ENCODE data around the gene POU2AF2. TPM values are rescaled to one million over a fixed set of nuclear protein-coding genes. Genes with fewer than 3 reads are reported as not detected.

POU2AF2 gene
- polyA plus RNA-seq, 2 of the 4 experiments (the other 2 are of a cell fraction): not detected

- DNase-seq (ENCODE audit: low read depth in 1 of 2, low spot score in 1 of 2) (no peak), ATAC-seq (peak; percentile 80 to 85), FAIRE-seq (no peak)
- H3K4me1 ChIP-seq: no peaks in the 10 kb centered on the region
- no peaks in the 10 kb centered on the region for H3K9me3 ChIP-seq
- 37% methylated on average over 6 of the region's 6 CpGs for WGBS (ENCODE audit: missing lambda C conversion rate)
- H3K4me2 ChIP-seq: peak overlapping the region; percentile 67
- POLR2A ChIA-PET: no interaction called here
- H3K4me3 ChIP-seq: no peak overlapping the region; the same call in 2 of the 3 replicates
- CTCF ChIA-PET: interaction anchor here (0.8 to 3.9 kb wide), 19 partner anchors 8 to 1029 kb away, joined by 3 to 18 read pairs (median 4); no protein-coding TSS in a partner anchor
- no peak overlapping the region for H3K27ac ChIP-seq
- TF ChIP-seq HEYL (CRISPR knock-in tag; IDR thresholded peaks at IDR 0.05) (no peak), PBX3 (IDR thresholded peaks at IDR 0.05) (no peak), FOSB (CRISPR knock-in tag; IDR thresholded peaks at IDR 0.05) (no peak), ZSCAN20 (CRISPR knock-in tag; IDR thresholded peaks at IDR 0.05) (no peak), PHF8 (IDR thresholded peaks at IDR 0.05; ENCODE audit: borderline replicate concordance, low read depth) (no peak), NFE2L2 (conservative IDR thresholded peaks at IDR 0.05; ENCODE audit: low read length) (no peak), EHMT2 (IDR thresholded peaks at IDR 0.05; ENCODE audit: low read depth) (no peak), SMC3 (IDR thresholded peaks at IDR 0.05) (no peak), TP53 (CRISPR knock-in tag; IDR thresholded peaks at IDR 0.05) (no peak), CHD2 (IDR thresholded peaks at IDR 0.05; ENCODE audit: low read length, partially characterized antibody) (no peak), HMGXB4 (CRISPR knock-in tag; IDR thresholded peaks at IDR 0.05; ENCODE audit: borderline replicate concordance) (no peak), HOXB5 (CRISPR knock-in tag; IDR thresholded peaks at IDR 0.05) (no peak), RFX5 (IDR thresholded peaks at IDR 0.05) (no peak)
Observed at GRCh38 chr11:111230122-111230465, 15.4 kb upstream of the POU2AF2 start.

- no peak overlapping the region for H3K4me3 ChIP-seq
- no peak for FAIRE-seq
- WGBS (ENCODE audit: missing lambda C conversion rate): 68% methylated on average over 3 of the region's 3 CpGs
- no peak for TF ChIP-seq MYC (IDR thresholded peaks at IDR 0.05; ENCODE audit: borderline replicate concordance, low read length)
- TF ChIP-seq SMC3 (IDR thresholded peaks at IDR 0.05): no peak
- no peak for TF ChIP-seq TFCP2L1 (CRISPR knock-in tag; IDR thresholded peaks at IDR 0.05)
- no peak for TF ChIP-seq JUN (IDR thresholded peaks at IDR 0.05)
- no peak for TF ChIP-seq FOSB (CRISPR knock-in tag; IDR thresholded peaks at IDR 0.05)
- TF ChIP-seq RARB (CRISPR knock-in tag; IDR thresholded peaks at IDR 0.05): no peak
- no peak for TF ChIP-seq CBX8 (IDR thresholded peaks at IDR 0.05)
- TF ChIP-seq HEYL (CRISPR knock-in tag; IDR thresholded peaks at IDR 0.05): no peak
- TF ChIP-seq ATOH8 (CRISPR knock-in tag; IDR thresholded peaks at IDR 0.05; ENCODE audit: low read depth): no peak
- no peak for TF ChIP-seq RNF2 (IDR thresholded peaks at IDR 0.05; ENCODE audit: borderline replicate concordance, low read depth)
- TF ChIP-seq CTCF (IDR thresholded peaks at IDR 0.05): no peak
- no peak for TF ChIP-seq HDAC2 (IDR thresholded peaks at IDR 0.05)
- TF ChIP-seq NR3C1 (IDR thresholded peaks at IDR 0.05): no peak
- no peak for TF ChIP-seq ELK1 (IDR thresholded peaks at IDR 0.05; ENCODE audit: low read depth, low read length)
- no peak for TF ChIP-seq RAD21 (conservative IDR thresholded peaks at IDR 0.05 in 1 of 2, IDR thresholded peaks at IDR 0.05 in 1 of 2)
- no peaks in the 10 kb centered on the region for H3K9me3 ChIP-seq
- DNase-seq (ENCODE audit: low read depth in 1 of 2, low spot score in 1 of 2): no peak
- ATAC-seq: no peak
- H3K4me2 ChIP-seq: no peak overlapping the region
- ChIA-PET POLR2A (no interaction called here), CTCF (interaction anchor here (3.9 kb wide), 1 partner anchor 12 kb away, joined by 18 read pairs; no protein-coding TSS in a partner anchor)
- H3K27ac ChIP-seq: no peak overlapping the region
- no peaks in the 10 kb centered on the region for H3K4me1 ChIP-seq
Observed at GRCh38 chr11:111231836-111232235, 13.7 kb upstream of the POU2AF2 start.
